HG03432 (cell line): Measurements from ENCODE around the gene PFKL.

Experiments used
- ATAC-seq: cut with Tn5 transposase; IDR thresholded peaks from one replicate; pipeline ENCODE4 v1.9.1; 2021; ENCODE audit warnings: mild to moderate bottlenecking, moderate library complexity; ENCODE audit not compliant: unreplicated experiment

The PFKL gene

GRCh38 chr21:44310628-44311507, 11.0 kb downstream of the PFKL start:
- no peak for ATAC-seq

DNA sequence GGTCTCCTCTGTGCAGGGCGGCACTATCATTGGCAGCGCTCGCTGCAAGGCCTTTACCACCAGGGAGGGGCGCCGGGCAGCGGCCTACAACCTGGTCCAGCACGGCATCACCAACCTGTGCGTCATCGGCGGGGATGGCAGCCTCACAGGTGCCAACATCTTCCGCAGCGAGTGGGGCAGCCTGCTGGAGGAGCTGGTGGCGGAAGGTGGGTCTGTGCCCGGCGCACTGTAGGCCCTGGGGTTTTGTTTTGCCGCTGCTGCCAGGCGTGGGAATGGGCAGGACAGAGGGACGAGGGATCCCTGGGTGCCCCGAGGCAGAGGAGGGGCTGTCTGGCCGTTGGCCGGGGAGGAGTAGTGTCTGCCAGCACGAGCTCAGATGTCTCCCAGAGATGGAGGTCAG, 12.2 kb downstream of the PFKL start:
- no peak for ATAC-seq

GRCh38 chr21:44312716-44313115, 12.9 kb downstream of the PFKL start:
- no peak for ATAC-seq

DNA sequence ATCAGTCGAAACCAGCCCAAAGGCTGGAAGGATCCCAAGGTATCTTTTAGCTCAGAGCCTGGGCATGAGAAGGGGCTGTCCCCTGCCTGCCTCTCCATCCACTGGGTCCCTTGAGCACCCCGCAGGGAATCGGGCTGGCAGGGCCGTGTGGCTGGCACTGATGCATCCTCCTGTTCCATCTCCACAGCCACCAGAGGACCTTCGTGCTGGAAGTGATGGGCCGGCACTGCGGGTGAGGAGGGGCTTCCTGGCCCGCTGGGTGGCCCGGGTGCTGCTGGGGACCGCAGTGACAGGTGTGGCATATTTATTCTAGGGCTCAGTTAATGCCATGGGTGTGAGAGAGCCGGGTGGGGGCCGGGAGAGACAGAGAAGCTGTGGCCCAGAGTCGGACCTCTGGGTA, 13.6 kb downstream of the PFKL start:
- no peak for ATAC-seq

DNA sequence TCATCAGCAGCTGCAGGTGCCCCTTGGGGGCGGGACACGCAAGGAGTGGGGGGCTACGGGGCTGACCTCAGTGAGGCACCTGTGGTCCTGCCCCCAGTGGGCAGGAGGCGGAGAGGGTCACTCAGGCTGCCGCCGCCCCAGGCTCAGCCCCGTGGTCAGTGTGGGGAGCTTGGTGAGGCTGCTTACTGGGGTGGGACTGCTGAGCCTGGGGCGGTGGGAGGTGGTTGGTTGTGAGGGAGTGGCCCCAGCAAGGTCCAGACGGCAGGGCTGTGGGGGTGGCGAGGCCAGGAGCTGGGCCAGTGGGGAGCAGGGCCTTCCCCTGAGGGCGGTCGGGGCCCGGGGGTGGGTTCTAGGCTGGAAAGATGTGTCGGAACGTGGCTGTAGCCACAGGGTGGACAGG, 14.3 kb downstream of the PFKL start:
- no peak for ATAC-seq

GRCh38 chr21:44314561-44314960, 14.7 kb downstream of the PFKL start:
- ATAC-seq: no peak

DNA sequence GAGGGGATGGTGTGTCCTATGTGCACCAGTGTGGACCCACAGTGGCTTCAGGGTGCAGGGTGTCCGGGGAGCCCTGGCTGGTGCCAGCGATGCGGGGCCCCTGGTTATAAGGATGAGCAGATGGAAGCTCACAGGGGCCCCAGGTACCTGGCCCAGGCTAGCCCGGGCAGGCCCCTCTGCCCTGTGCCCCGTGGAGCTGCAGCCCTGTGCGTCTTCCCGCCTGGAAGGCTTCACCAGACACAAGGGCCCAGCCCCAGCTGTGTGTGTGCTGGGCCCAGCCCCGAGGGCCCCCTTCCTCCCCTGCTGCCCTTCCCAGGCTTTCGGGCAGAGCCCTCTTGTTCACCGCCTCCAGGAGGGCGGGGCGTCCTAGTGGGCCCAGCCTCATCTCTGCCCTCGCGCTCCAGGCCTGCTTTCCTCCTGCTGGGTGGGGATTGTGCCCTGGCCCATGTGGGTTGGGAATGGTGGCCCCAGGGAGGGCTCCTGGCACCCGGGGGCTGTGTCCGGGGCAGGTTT, 15.9 kb downstream of the PFKL start:
- no peak for ATAC-seq

- no peak for ATAC-seq
Measured at GRCh38 chr21:44316277-44316900, 16.5 kb downstream of the PFKL start.

DNA sequence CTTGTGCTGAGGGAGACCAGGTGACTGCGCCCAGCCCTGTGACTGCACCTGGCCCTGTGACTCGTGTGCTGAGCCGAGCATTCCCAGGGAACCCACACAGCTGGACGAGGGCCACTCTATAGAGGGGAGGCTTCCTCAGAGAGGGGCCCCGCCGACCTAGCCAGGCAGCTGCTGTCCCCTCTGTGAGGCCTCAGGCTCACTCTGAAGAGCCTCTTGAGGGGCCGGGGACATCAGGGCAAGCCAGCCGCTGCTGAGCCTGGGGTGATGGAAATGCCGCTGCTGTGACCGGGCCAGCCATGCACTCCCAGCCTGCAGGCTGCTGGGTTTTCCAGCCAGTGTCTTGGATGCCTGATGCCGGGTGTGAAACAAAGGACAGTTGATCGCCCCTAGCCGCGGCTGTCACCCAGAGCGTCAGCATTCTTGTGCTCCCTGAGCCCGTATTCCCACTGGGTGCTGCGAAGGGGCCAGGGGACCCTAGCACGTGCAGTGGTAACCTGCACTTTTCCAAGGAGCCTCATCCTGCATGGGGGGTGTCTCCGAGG, 17.5 kb downstream of the PFKL start:
- ATAC-seq: no peak

DNA sequence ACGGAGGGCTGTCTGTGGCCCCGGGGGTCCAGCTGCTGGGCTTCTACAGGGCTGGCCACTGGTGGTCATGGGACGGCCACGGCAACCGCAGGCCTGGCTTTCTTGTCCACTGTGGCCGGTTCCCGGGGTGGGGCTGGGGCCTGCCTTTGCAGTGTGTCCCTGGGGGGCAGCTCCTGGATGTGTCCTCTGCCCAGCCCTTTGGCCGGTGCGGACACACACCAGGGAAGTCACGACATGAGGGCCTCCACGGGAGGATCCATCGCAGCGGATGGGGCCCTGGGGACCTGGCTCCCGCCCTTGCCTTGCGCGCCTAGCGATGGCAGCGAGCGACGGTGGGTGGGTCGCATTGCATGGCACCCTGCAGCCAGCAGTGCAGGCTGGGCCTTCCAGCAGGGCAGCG, 18.0 kb downstream of the PFKL start:
- ATAC-seq: no peak

DNA sequence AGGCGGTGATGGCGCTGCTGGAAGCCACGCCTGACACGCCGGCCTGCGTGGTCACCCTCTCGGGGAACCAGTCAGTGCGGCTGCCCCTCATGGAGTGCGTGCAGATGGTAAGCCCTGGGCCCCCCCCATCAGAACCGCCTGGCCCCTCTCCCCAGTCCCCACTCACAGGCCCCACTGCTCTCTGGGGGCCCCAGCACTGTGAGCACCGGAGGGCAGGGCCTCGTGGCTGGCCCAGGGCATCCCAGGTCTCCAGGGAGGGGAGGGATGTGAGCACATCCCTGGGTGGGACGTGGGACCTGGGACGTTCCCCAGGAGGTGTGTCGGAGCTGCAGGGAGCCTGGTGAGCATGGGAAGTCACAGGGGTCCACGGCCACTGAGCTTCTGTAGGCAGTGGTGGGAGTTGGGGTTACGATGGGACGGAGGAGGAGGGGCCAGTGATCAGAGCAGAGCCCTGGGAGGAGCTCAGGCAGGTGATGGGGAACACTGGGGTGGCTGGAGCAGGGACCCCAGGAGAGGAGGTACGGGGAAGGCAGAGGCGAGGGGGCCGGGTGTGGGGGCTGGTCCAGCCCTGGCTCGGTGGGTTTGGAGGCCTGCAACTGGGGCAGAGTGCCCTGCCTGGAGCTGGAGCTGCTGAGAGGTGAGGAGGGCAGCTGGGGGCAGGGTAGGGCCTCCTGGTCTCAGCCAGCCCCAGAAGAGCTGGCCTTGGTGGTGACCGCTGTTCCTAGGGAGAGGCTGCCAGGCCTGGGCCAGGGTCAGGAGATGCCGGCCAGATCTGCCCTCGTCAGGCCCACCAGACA, 18.8 kb downstream of the PFKL start:
- ATAC-seq: no peak

GRCh38 chr21:44319407-44320065, 19.7 kb downstream of the PFKL start:
- no peak for ATAC-seq

- no peak for ATAC-seq
Measured at GRCh38 chr21:44320847-44321246, 21.0 kb downstream of the PFKL start.

- no peak for ATAC-seq
Measured at GRCh38 chr21:44321846-44322450, 22.1 kb downstream of the PFKL start.

DNA sequence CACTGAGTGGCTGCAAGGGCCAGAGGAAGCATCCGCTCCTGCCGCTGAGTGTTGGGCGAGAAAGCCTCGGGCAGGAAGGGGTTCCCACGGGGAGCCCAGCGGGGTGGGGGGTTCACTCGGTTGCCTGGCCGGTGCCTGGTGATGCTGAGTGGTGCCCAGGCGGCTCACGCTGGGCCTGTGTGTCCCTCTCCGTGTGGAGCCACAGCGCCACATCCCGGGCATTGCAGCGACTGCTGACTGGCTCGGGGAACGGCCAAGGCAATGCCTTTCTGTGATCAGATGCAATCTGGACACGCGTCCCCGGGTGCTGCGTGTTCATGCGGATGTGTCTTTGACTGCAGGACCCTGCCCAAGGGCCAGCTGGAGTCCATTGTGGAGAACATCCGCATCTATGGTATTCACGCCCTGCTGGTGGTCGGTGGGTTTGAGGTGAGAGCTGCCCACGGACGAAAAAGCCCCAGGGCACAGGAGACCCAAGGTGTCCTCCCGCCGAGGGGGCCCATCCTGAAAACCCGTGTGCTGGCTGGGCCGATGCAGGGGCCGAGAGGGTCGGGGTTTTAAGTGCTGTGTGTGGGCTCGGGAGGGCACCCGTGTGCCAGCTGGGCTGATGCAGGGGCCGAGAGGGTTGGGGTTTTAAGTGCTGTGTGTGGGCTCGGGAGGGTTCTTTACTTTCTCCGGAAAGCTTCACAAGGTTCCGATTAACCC, 22.9 kb downstream of the PFKL start:
- ATAC-seq: no peak

DNA sequence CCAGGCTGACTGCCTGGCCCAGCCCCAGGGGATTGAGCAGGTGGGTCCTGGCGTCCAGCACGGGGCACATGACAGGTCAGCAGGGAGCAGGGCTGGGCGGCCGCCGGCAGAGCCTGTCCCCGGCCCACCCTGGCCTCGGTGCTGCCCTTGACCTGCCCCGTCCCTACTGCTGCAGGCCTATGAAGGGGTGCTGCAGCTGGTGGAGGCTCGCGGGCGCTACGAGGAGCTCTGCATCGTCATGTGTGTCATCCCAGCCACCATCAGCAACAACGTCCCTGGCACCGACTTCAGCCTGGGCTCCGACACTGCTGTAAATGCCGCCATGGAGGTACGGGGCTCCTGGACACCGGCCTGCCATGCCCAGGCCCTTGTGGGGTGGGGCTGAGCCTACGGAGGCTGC, 23.7 kb downstream of the PFKL start:
- no peak for ATAC-seq

- ATAC-seq: no peak
Measured at GRCh38 chr21:44324106-44324853, 24.4 kb downstream of the PFKL start.

DNA sequence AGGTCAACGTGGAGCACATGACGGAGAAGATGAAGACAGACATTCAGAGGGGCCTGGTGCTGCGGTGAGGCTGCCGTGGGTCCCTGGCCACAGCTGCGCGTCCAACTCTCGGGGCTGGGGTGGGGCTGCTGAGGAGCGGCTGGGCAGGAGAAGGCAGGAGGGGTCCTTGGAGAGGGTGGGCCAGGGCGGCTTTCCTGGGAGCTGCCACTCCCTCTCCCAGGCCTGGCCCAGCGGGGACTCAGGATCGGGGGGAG, 24.9 kb downstream of the PFKL start:
- no peak for ATAC-seq
